HG03520 (cell line): Measurements from ENCODE around the gene ANKRD50.

Experiments
- ATAC-seq: cut with Tn5 transposase; IDR thresholded peaks from one replicate; pipeline ENCODE4 v1.9.1; 2021; ENCODE audit warnings: mild to moderate bottlenecking, moderate library complexity; ENCODE audit not compliant: unreplicated experiment

The ANKRD50 gene

DNA sequence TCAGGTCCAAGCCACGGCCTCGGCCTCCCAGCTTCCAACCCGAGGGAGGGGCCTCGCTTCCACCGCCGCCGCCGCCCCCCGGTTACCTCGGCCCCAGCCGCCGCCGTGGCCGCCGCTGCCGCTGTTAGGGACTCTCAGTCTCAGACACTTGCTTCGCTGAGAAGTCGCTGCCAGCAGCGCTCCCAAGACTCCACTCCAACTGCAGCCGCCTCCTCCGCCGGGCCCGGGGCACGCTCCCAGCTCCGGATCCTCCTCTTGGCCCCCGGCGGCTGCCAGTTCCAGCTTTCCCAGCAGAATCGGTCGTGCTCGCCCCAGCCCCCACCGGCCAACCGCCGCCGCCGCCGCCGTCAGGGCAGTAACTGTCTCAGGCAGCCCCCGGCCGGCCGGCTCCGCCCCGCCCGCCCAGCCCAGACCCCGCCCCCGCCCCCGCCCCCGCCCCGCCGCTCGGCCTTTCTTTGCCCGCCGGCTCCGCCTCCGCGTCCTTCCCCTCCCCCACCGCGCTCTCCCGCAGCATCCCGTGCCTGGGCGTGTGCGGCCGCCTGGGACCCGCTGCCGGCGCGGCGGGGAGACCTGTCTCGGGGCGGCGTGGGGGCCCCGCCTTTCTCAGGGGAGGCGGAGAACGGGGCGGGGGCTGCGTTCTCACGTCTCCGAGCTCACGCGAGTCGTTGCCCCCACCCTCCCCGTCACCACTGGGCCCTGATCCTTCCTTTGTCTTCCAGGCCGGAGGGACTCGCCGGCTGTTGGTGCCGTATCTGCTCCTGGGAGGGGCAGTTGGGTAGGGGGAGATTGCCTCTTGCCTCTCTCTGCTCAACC, at the start of gene ANKRD50:
Gene ANKRD50, minus strand, starts transcription at position 361 of the 813 bp plus-strand sequence. CDS start 2,221 bp downstream, outside the sequence.
- peak; percentile 65 for ATAC-seq

GRCh38 chr4:124757126-124757525, 44.6 kb upstream of the ANKRD50 start:
- ATAC-seq = no peak

- no peak for ATAC-seq
These were observed 42.1 kb upstream of the ANKRD50 start for GRCh38 chr4:124754681-124755080.

DNA sequence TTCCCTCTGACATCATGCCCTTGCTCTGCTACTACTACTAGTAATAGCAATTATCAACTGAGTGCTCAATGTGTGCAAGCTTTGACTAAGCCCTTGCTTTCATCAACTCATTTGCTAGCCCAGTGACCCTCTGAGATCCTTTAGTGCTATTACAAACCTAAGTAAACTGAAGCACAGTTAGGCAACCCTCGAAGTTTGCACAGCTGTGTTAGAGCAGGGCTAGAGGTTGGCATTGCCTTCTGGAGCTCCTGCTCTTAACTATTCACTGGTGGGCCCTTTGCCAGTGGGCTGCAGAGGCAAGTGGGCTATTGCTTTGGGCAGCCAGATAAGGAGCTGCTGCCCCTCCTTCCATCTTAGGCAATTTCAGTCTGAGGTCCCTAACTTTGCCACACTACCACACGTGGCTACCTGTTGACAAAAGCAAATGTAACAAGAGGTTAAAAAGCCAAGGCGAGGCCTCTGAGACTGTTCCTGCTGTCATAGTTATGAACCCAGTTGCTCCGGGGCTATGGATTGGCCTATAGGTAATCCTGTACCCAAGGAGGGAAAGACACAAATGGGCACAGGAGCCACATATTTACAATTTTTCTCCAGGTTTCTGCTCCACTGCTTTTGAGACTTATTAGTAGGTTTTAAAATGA, 41.5 kb upstream of the ANKRD50 start:
- no peak for ATAC-seq

- no peak for ATAC-seq
These were observed 36.9 kb upstream of the ANKRD50 start for GRCh38 chr4:124749421-124749820.

- no peak for ATAC-seq
These were observed 36.4 kb upstream of the ANKRD50 start for GRCh38 chr4:124748965-124749364.

DNA sequence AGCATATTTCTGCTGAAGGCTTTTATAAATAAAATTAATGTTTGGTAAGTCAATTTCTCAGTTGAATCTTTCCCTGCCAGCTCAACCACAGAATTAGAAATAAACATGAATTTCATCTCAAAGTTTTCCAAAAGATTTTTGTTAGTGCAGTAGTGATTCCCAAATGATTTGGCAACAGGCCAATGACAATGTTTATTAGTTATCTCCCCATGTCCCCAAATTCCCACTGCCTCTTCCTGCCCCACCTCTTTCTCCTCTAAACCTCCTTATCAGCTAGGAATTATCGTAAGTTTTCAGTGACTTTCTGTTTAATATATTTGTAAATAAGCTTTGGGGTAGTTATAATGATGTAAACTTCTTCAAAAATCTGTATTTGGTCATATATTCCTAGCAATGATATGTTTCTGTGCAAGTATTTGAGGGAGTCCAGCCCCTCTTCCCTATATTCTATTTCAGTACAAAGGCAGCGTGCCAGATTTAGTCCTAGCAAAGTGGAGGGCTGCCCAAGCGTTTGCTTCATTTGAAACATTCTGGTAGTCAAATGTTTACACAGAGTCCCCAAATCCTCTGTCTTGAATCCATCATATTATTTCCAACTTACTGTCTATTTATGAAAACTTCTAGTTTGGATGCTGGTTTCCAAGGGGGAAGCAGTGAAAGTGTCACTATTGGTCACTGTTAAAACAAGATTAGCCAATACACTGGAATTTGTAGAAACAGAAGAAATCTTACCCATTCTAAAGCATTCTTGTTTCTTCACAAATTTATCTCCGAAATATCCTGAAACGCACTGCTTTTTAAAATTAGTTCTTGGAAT, 33.7 kb upstream of the ANKRD50 start:
- ATAC-seq = no peak

DNA sequence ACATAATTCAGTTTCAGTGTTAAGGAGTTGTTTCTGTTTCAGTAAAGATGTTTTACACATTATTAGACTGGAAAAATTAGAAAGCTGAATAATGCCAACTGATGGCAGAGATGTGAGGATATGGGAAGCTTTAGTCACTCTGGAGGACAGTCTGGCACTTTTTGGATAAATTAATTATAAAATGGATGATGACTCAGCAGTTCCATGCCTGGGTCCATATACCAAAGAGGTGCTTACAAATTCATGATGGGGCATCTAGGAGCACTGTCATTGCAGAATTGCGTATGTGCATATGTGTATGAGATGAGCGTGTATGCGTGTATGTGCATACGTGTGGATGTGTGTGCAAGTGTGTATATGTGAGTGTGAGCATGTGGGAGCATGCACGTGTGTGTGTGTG, 31.2 kb upstream of the ANKRD50 start:
- no peak for ATAC-seq

DNA sequence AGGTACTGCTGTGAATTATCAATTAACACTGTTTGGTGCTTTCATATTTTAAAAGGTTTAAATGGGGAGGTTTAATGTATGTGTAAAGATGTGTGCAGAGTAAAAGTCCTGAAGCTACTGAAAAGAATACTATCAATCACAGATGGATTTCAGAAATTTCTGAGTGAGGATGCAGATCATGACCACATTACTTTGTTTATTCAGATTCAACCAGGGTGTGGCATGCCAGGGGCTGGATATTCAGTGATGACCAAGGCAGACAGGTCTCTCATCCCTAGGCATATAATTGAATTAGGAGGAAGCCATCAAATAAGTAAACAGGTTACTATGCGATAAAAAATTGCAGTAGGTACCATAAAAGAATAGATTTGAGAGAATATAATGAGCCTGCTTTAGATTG, 28.0 kb upstream of the ANKRD50 start:
- no peak for ATAC-seq

- no peak for ATAC-seq
These were observed 26.5 kb upstream of the ANKRD50 start for GRCh38 chr4:124738994-124739393.

GRCh38 chr4:124737619-124738018, 25.1 kb upstream of the ANKRD50 start:
- ATAC-seq = no peak

- no peak for ATAC-seq
These were observed 24.0 kb upstream of the ANKRD50 start for GRCh38 chr4:124736526-124736925.

DNA sequence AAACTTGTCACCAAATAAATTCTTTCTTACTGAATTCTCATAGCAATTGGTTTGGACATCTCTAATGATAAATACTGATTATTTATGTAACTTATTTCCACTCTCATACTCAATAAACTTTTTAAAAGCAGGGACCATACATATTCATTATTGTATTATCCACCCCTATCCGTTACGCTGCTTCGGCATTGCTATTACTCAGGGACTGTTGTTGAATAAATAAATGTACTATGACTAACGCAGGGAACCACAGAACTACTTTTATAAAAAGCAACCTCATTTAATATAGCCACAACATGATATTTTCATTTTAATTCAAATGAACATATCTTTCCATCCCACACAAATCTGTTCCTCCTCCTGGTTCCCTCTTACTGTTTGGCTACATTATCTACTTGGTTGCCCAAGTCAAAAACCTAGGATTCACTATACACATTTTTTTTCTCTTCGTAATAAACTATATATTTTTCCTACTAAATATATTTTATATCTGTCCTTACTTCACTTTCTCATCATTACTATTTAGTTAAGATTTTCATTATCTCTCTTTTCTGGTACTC, 14.9 kb upstream of the ANKRD50 start:
- ATAC-seq = no peak

DNA sequence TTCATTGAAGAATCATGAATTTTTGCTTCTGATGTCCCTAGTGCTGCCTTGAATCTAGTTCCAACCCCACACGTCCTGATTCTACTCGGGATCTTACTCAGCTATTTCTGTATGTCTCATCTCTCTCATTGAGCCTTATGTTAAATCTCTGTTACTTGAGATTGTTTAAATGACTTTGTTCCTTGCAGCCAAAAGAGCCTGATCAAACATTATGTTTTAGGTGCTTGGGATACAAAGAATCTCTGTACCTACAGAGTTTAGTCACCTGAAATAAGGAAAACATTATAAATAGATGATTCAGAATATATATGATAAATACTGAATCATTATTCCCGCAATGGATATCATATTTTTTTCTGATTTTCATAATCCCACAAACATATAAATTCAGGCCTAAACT, 13.7 kb upstream of the ANKRD50 start:
- ATAC-seq = no peak

- ATAC-seq = no peak
These were observed 9.5 kb upstream of the ANKRD50 start for GRCh38 chr4:124722071-124722470.

DNA sequence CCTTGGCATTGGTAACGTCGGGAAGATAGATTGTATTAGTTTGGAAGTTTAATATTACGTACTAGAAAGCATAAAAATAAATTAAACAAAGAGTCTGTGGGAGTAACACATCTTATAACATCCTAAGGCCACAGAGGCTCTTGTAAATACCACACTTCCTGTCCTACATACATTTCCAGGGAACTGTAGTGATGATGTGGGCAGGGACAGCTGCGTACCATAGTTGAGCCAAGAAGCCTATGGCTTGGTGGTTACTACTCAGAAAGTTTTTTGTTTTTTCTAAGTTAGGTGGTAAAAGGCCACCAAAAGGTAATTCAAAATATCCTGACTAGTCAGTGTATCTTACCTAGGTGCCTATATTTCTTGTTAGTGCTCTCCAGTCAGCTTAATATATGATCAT, 4.6 kb upstream of the ANKRD50 start:
- ATAC-seq = no peak

GRCh38 chr4:124713185-124713592, 657 bp upstream of the ANKRD50 start:
- ATAC-seq = peak; percentile 40

DNA sequence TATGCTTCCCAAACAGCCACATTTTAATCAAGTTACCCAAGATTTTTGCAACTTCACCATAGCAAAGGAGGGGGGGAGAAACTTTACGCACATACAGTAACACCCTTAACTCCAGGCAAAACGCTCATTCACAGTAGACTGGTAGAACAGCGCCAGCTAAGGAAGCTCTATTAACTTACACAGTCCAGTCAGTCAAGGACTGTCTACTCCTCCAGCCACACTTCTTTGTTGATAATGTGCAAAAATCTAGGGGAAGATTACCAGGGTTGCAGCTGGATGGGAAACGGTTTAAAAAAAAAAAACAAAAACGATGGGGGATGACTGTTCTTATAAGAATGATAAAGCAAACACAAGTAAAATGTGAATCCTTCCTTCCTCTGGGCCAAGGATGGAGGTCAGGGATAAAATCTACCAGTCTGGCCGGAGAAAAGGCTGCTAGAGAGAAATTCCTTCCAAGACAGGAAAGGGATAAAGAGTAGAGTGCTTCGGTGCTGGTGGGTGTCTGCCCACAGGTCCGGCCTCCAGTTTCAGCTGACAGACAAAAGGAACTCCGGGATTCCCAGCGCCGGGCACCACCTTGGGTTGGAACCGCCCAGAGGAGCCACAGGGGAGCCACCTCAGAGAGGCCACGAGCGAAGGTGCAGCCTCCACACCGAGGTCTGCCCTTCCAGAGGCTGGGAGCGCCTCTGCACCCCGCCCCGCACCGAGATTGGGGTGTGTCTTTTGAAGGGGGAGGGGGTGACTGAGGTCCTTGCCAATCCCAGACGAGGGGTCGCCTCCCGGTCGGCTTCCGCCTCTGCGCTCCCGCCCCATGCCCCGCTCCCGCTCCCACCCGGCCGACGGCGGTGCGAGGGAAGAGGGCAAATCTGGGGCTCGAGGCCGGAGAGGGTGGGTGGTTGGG, 811 bp downstream of the ANKRD50 start:
- peak; percentile 22 for ATAC-seq

DNA sequence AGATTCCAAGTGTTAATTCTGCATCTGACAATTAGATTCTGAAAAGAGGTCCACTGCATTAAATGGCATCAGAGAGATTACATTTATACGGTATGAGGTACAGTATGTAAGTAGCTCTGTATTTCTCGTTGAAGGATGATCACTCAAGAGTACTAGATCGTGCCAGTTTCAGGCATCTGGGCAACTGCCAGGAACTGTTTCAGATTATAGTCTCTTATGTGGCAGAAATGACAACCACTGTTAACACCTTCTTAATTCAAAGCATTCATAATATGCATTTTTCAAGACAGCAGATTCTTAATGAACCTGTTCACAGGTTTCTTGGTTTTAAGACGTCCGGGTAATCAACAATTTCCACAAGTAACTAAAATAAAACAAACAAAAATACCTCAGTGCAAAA, 1.6 kb downstream of the ANKRD50 start:
- no peak for ATAC-seq

DNA sequence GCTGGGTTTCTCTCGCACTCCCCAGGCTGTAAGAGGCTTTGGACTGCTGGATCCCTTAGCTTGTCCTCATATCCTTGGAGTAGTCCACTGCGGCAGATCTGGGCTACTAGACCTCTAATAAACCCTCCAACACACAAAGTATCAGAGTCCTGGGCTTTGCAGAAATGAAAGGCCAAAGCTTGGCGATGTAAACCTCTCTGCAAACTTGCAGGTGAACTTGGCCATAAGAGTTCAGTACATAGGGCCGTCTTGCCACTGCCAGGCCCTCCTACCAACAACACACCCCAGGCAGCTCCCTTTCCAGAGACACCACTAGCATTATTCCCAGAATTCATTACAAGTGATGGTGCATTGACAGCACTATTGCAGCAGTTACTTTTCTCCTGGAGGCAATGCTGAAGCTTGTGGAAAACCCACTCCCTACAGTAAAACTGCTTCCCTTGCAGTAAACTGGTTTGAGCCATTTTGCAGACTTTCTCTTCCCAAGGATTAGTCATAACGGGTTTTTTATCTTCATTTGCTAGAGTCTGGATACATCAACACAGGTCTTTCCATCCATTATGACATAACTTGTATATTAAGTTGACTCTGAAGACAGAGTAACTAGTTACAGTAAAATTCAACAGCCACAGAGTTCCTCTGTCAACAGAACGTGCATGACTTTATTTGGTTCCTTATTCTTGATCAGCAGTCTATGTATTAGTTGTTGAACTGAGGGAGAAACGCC, 2.4 kb downstream of the ANKRD50 start:
- ATAC-seq = no peak
